Body of pancreas (tissue), 4 donors: ENCODE data around the gene MED27.

Experiments used
- CTCF ChIP-seq, 7 experiments: fragments of 450-650 bp in 4 of 7; fragments of 200-600 bp in 3 of 7; sonication (generic) in 3 of 7; IDR thresholded peaks; one replicate each; pipeline ENCODE4 v1.5.1; 2016 to 2019; ENCODE audit warnings: antibody characterized with exemption in 7 of 7
- POLR2A ChIP-seq, 3 donors: fragments of 450-650 bp; IDR thresholded peaks; one replicate each; pipeline ENCODE4 v1.6.1; 2016; ENCODE audit warnings: antibody characterized with exemption in 3 of 3, mild to moderate bottlenecking in 2 of 3

DNA sequence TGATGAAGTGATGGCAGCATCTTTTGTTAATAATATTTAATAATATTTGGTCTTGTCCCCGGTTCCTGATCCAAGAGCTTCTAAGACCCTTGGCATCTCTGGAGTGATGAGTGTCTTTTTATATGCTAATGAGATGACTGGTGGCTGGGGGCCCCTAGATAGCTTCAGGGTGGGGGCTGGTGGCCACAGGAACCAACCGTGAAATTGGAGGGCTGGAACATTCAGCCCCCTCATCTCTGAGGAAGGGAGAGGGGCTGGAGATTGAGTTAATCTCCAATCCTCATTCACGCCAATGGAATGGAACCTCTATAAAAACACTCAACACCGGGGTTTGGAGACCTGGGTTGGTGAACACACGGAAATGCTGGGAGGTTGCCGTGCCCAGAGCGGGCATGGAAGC lies 261.6 kb downstream of the MED27 start:
- TF ChIP-seq POLR2A (IDR thresholded peaks at IDR 0.05): no peak
- no peak for TF ChIP-seq CTCF (IDR thresholded peaks at IDR 0.05)
